ENCODE measurements around the gene GATA3.

DNA sequence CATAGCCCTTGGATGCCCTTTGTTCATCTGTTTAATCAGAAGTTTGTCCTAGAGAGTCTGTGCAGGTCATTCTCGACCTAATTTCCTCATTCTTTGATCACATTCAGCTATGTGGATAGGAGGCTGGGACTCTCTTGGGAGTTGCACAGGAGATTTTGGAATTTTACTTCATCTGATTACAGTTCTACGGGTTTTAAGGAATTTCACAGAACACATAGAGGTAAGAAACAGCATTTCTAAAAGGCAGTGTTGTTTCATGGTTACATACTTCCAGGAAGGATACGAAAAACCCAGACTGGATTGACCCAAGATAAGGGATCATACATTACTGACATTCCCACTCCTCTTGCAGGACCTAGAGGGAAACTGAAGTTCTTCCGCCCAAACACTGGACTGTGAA lies 45.9 kb downstream of the GATA3 start:
- TF ChIP-seq, protein P1, sequence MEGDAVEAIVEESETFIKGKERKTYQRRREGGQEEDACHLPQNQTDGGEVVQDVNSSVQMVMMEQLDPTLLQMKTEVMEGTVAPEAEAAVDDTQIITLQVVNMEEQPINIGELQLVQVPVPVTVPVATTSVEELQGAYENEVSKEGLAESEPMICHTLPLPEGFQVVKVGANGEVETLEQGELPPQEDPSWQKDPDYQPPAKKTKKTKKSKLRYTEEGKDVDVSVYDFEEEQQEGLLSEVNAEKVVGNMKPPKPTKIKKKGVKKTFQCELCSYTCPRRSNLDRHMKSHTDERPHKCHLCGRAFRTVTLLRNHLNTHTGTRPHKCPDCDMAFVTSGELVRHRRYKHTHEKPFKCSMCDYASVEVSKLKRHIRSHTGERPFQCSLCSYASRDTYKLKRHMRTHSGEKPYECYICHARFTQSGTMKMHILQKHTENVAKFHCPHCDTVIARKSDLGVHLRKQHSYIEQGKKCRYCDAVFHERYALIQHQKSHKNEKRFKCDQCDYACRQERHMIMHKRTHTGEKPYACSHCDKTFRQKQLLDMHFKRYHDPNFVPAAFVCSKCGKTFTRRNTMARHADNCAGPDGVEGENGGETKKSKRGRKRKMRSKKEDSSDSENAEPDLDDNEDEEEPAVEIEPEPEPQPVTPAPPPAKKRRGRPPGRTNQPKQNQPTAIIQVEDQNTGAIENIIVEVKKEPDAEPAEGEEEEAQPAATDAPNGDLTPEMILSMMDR (IDR thresholded peaks at IDR 0.05; ENCODE audit: poor library complexity): no peak
- no peak for TF ChIP-seq EZH2 (IDR thresholded peaks at IDR 0.05; ENCODE audit: borderline replicate concordance)

All from hepatocyte (in vitro differentiated cells).